Measurements from ENCODE around the gene C17orf107.

The C17orf107 gene

GRCh38 chr17:4881761-4882555 lies 17.4 kb upstream of the C17orf107 start:
- Histone ChIP-seq H3K27me3 (replicated peaks; ENCODE audit: control insufficient read depth, insufficient read depth, low read length) (no peaks in the 10 kb centered on the region), H3K4me3 (replicated peaks; ENCODE audit: low read depth, low read length) (no peak overlapping the region), H3K36me3 (ENCODE audit: control insufficient read depth, insufficient read depth, low read length) (peaks cover 32% of the 10 kb centered on the region)
- TF ChIP-seq, protein P1, sequence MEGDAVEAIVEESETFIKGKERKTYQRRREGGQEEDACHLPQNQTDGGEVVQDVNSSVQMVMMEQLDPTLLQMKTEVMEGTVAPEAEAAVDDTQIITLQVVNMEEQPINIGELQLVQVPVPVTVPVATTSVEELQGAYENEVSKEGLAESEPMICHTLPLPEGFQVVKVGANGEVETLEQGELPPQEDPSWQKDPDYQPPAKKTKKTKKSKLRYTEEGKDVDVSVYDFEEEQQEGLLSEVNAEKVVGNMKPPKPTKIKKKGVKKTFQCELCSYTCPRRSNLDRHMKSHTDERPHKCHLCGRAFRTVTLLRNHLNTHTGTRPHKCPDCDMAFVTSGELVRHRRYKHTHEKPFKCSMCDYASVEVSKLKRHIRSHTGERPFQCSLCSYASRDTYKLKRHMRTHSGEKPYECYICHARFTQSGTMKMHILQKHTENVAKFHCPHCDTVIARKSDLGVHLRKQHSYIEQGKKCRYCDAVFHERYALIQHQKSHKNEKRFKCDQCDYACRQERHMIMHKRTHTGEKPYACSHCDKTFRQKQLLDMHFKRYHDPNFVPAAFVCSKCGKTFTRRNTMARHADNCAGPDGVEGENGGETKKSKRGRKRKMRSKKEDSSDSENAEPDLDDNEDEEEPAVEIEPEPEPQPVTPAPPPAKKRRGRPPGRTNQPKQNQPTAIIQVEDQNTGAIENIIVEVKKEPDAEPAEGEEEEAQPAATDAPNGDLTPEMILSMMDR (IDR thresholded peaks at IDR 0.05; ENCODE audit: insufficient read depth, low read length, poor library complexity, severe bottlenecking): peak; percentile 94
- DNase-seq (ENCODE audit: extremely low read depth, insufficient read length): no peak

DNA sequence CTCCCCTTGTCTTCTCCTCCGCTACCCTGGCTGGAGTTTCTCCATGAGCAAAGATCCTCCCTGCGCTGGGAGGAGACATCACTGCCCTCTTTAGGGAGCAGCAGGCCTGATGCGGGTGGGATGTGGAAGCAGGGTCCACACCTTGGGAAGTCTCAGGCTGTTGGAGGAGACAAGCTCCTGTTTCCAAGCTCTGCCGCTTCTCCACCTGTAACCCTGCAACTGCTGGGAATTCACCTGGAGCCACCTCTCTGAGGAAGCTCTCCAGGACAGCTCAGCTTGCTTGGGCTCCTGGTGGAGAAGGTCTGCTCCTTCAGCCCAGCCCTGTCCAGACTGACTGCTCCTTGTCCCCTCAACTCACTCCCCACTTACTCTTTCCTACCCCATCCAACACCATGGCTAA lies 14.8 kb upstream of the C17orf107 start:
- TF ChIP-seq, protein P1 (IDR thresholded peaks at IDR 0.05; ENCODE audit: insufficient read depth, low read length, poor library complexity, severe bottlenecking): no peak
- no peak overlapping the region for H3K4me3 ChIP-seq (replicated peaks; ENCODE audit: low read depth, low read length)
- DNase-seq (ENCODE audit: extremely low read depth, insufficient read length): no peak
- peaks cover 32% of the 10 kb centered on the region for H3K36me3 ChIP-seq (ENCODE audit: control insufficient read depth, insufficient read depth, low read length)
- H3K27me3 ChIP-seq (replicated peaks; ENCODE audit: control insufficient read depth, insufficient read depth, low read length): no peaks in the 10 kb centered on the region

GRCh38 chr17:4886830-4887229 lies 12.5 kb upstream of the C17orf107 start:
- no peak overlapping the region for H3K4me3 ChIP-seq (replicated peaks; ENCODE audit: low read depth, low read length)
- H3K36me3 ChIP-seq (ENCODE audit: control insufficient read depth, insufficient read depth, low read length): peaks cover 40% of the 10 kb centered on the region
- no peaks in the 10 kb centered on the region for H3K27me3 ChIP-seq (replicated peaks; ENCODE audit: control insufficient read depth, insufficient read depth, low read length)
- no peak for DNase-seq (ENCODE audit: extremely low read depth, insufficient read length)
- TF ChIP-seq, protein P1 (IDR thresholded peaks at IDR 0.05; ENCODE audit: insufficient read depth, low read length, poor library complexity, severe bottlenecking): no peak

DNA sequence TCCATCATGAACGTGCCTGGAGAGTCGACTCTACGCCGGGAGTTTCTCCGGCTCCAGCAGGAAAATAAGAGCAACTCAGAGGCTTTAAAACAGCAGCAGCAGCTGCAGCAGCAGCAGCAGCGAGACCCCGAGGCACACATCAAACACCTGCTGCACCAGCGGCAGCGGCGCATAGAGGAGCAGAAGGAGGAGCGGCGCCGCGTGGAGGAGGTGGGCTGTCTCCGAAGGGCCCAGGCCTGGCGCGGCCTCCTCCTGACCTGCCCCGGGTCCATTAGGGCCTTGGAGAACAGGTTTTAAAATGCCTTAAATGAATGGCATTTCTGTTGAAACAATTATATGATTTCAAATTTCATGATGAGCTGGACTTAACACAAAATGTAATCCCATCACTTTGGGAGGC lies 11.8 kb upstream of the C17orf107 start:
- Histone ChIP-seq H3K27me3 (replicated peaks; ENCODE audit: control insufficient read depth, insufficient read depth, low read length) (no peaks in the 10 kb centered on the region), H3K4me3 (replicated peaks; ENCODE audit: low read depth, low read length) (no peak overlapping the region), H3K36me3 (ENCODE audit: control insufficient read depth, insufficient read depth, low read length) (peaks cover 41% of the 10 kb centered on the region)
- TF ChIP-seq, protein P1 (IDR thresholded peaks at IDR 0.05; ENCODE audit: insufficient read depth, low read length, poor library complexity, severe bottlenecking): no peak
- DNase-seq (ENCODE audit: extremely low read depth, insufficient read length): no peak

GRCh38 chr17:4891411-4892410 lies 7.6 kb upstream of the C17orf107 start:
- Histone ChIP-seq H3K27me3 (replicated peaks; ENCODE audit: control insufficient read depth, insufficient read depth, low read length) (no peaks in the 10 kb centered on the region), H3K4me3 (replicated peaks; ENCODE audit: low read depth, low read length) (no peak overlapping the region), H3K36me3 (ENCODE audit: control insufficient read depth, insufficient read depth, low read length) (peaks cover 31% of the 10 kb centered on the region)
- TF ChIP-seq, protein P1 (IDR thresholded peaks at IDR 0.05; ENCODE audit: insufficient read depth, low read length, poor library complexity, severe bottlenecking): no peak
- no peak for DNase-seq (ENCODE audit: extremely low read depth, insufficient read length)

All from GM06990 (cell line).